GM23338 (cell line): ENCODE data around the gene CELF2. TPM values are rescaled to one million over a fixed set of nuclear protein-coding genes. Genes with fewer than 3 reads are reported as not detected.

ENCODE experiments used
- ATAC-seq: fragments of 200-7000 bp; cut with Tn5 transposase; 3 replicates; pipeline ENCODE4 v1.9.1; 2020
- DNase-seq: peaks from one replicate; pipeline ENCODE4 v3.0.0-alpha.2; 2015; ENCODE audit warnings: low spot score
- H2AFZ ChIP-seq: fragments of 200-600 bp; sonication (generic); 2 replicates; pipeline ENCODE4 v1.8.0; 2016; ENCODE audit warnings: antibody characterized with exemption, mild to moderate bottlenecking, moderate library complexity
- H3F3A ChIP-seq: fragments of 200-600 bp; sonication (generic); replicated peaks from 2 replicates; pipeline ENCODE4 v1.8.0; 2017; ENCODE audit warnings: antibody characterized with exemption, mixed run types, low read depth
- H3K27ac ChIP-seq: fragments of 200-600 bp; sonication (generic); 2 replicates; pipeline ENCODE4 v1.6.1; 2016; ENCODE audit warnings: low read depth
- H3K27me3 ChIP-seq: fragments of 200-600 bp; sonication (generic); 2 replicates; pipeline ENCODE4 v1.8.0; 2016; ENCODE audit warnings: mild to moderate bottlenecking, mixed run types, moderate library complexity; ENCODE audit not compliant: insufficient read depth
- H3K36me3 ChIP-seq: fragments of 200-600 bp; sonication (generic); 2 replicates; pipeline ENCODE4 v1.8.0; 2016; ENCODE audit warnings: mild to moderate bottlenecking; ENCODE audit not compliant: insufficient read depth
- H3K4me1 ChIP-seq: fragments of 200-600 bp; sonication (generic); 2 replicates; pipeline ENCODE4 v1.8.0; 2016; ENCODE audit warnings: mild to moderate bottlenecking, moderate library complexity; ENCODE audit not compliant: insufficient read depth
- H3K4me2 ChIP-seq: fragments of 200-600 bp; sonication (generic); 2 replicates; pipeline ENCODE4 v1.7.1; 2017; ENCODE audit warnings: mixed run types
- H3K4me3 ChIP-seq: fragments of 200-600 bp; sonication (generic); 2 replicates; pipeline ENCODE4 v1.6.1; 2016; ENCODE audit warnings: mixed run types
- H3K79me2 ChIP-seq: fragments of 200-600 bp; sonication (generic); replicated peaks from 2 replicates; pipeline ENCODE4 v1.8.0; 2017; ENCODE audit warnings: mild to moderate bottlenecking; ENCODE audit not compliant: insufficient read depth
- H3K9me2 ChIP-seq: fragments of 200-600 bp; sonication (generic); 2 replicates; pipeline ENCODE4 v1.8.0; 2017; ENCODE audit not compliant: insufficient read depth
- H4K20me1 ChIP-seq: fragments of 200-600 bp; sonication (generic); replicated peaks from 2 replicates; pipeline ENCODE4 v1.8.0; 2017; ENCODE audit warnings: mild to moderate bottlenecking; ENCODE audit not compliant: insufficient read depth
- H3K27ac Mint-ChIP-seq: 2 replicates; pipeline ENCODE4 v1.8.0; 2020; ENCODE audit warnings: inconsistent platforms, mild to moderate bottlenecking, moderate library complexity, mixed read lengths
- H3K27me3 Mint-ChIP-seq: 3 replicates; pipeline ENCODE4 v1.8.0; 2022; ENCODE audit warnings: low read depth, mild to moderate bottlenecking, moderate library complexity, mixed read lengths, inconsistent platforms; ENCODE audit not compliant: insufficient read depth, poor library complexity
- H3K36me3 Mint-ChIP-seq: 3 replicates; pipeline ENCODE4 v1.8.0; 2021; ENCODE audit warnings: low read depth, mild to moderate bottlenecking, inconsistent platforms, moderate library complexity, mixed read lengths
- H3K4me1 Mint-ChIP-seq: 3 replicates; pipeline ENCODE4 v1.8.0; 2020; ENCODE audit warnings: mild to moderate bottlenecking, inconsistent platforms, mixed read lengths
- H3K4me3 Mint-ChIP-seq: 3 replicates; pipeline ENCODE4 v1.8.0; 2021; ENCODE audit warnings: moderate library complexity, mild to moderate bottlenecking, inconsistent platforms, mixed read lengths
- H3K9me3 Mint-ChIP-seq: 3 replicates; pipeline ENCODE4 v1.8.0; 2020; ENCODE audit warnings: moderate library complexity, mild to moderate bottlenecking, inconsistent platforms, mixed read lengths
- CREB1 ChIP-seq: fragments of 250-450 bp; sonication (Bioruptor Pico); IDR thresholded peaks from 2 replicates; pipeline ENCODE4 v1.5.0; 2020; ENCODE audit warnings: low read depth, mild to moderate bottlenecking, moderate library complexity
- CTCF ChIP-seq, 2 experiments: fragments of 200-600 bp in 1 of 2; sonication (generic) in 1 of 2; conservative IDR thresholded peaks; 2 replicates each; pipeline versions ENCODE4 v1.5.1 to v1.6.1; 2016 to 2017; ENCODE audit warnings: antibody characterized with exemption in 2 of 2, low read depth in 2 of 2, mild to moderate bottlenecking in 2 of 2, moderate library complexity in 1 of 2
- EZH2phosphoT487 ChIP-seq: fragments of 200-600 bp; sonication (generic); IDR thresholded peaks from one replicate; pipeline ENCODE4 v1.8.1; 2018; ENCODE audit warnings: antibody characterized with exemption; ENCODE audit not compliant: unreplicated experiment
- JUNB ChIP-seq: IDR thresholded peaks from one replicate; pipeline ENCODE4 v1.6.1; 2016; ENCODE audit warnings: antibody characterized with exemption; ENCODE audit not compliant: unreplicated experiment
- ZNF114 ChIP-seq: fragments of 250-450 bp; sonication (Bioruptor Pico); IDR thresholded peaks from 2 replicates; pipeline ENCODE4 v1.5.0; 2020; ENCODE audit warnings: mild to moderate bottlenecking, moderate library complexity
- ZNF331 ChIP-seq: fragments of 250-450 bp; sonication (Bioruptor Pico); IDR thresholded peaks from 2 replicates; pipeline ENCODE4 v1.5.0; 2020; ENCODE audit warnings: low read depth, mild to moderate bottlenecking, moderate library complexity
- polyA plus RNA-seq: library from polyadenylated mRNA; unstranded; fragments of >200 nt; fragmentation: Nextera tagmentation; extraction: Ambion mirVana; gene quantifications from 2 replicates; pipeline ENCODE4 v1.2.1, GENCODE V29; 2016
- total RNA-seq: library from RNA; depleted of rRNA; stranded (reverse); fragments of >200 nt; shearing (Covaris generic); gene quantifications from 2 replicates; pipeline ENCODE4 v1.2.3, GENCODE V29; 2014
- TF ChIP-seq, protein P1 (sequence below): fragments of 250-450 bp; sonication (Bioruptor Pico); IDR thresholded peaks from 2 replicates; pipeline ENCODE4 v1.5.0; 2020; ENCODE audit warnings: mild to moderate bottlenecking, moderate library complexity
- TF ChIP-seq, protein P2 (sequence below): IDR thresholded peaks from 2 replicates; pipeline ENCODE4 v1.6.1; 2016; ENCODE audit warnings: antibody characterized with exemption

CELF2 gene
- total and polyA plus RNA-seq, 2 experiments from 2014 or later: 18.1 to 22.5 TPM

GRCh38 chr10:11023009-11023953 lies 5.6 kb downstream of the CELF2 start:
- Mint-ChIP-seq H3K9me3 (no peaks in the 10 kb centered on the region), H3K27me3 (peaks cover 8% of the 10 kb centered on the region), H3K36me3 (no peaks in the 10 kb centered on the region), H3K27ac (no peak overlapping the region), H3K4me3 (no peak overlapping the region), H3K4me1 (peaks cover 34% of the 10 kb centered on the region)
- DNase-seq: no peak
- TF ChIP-seq ZNF331: no peak
- TF ChIP-seq, protein P1, sequence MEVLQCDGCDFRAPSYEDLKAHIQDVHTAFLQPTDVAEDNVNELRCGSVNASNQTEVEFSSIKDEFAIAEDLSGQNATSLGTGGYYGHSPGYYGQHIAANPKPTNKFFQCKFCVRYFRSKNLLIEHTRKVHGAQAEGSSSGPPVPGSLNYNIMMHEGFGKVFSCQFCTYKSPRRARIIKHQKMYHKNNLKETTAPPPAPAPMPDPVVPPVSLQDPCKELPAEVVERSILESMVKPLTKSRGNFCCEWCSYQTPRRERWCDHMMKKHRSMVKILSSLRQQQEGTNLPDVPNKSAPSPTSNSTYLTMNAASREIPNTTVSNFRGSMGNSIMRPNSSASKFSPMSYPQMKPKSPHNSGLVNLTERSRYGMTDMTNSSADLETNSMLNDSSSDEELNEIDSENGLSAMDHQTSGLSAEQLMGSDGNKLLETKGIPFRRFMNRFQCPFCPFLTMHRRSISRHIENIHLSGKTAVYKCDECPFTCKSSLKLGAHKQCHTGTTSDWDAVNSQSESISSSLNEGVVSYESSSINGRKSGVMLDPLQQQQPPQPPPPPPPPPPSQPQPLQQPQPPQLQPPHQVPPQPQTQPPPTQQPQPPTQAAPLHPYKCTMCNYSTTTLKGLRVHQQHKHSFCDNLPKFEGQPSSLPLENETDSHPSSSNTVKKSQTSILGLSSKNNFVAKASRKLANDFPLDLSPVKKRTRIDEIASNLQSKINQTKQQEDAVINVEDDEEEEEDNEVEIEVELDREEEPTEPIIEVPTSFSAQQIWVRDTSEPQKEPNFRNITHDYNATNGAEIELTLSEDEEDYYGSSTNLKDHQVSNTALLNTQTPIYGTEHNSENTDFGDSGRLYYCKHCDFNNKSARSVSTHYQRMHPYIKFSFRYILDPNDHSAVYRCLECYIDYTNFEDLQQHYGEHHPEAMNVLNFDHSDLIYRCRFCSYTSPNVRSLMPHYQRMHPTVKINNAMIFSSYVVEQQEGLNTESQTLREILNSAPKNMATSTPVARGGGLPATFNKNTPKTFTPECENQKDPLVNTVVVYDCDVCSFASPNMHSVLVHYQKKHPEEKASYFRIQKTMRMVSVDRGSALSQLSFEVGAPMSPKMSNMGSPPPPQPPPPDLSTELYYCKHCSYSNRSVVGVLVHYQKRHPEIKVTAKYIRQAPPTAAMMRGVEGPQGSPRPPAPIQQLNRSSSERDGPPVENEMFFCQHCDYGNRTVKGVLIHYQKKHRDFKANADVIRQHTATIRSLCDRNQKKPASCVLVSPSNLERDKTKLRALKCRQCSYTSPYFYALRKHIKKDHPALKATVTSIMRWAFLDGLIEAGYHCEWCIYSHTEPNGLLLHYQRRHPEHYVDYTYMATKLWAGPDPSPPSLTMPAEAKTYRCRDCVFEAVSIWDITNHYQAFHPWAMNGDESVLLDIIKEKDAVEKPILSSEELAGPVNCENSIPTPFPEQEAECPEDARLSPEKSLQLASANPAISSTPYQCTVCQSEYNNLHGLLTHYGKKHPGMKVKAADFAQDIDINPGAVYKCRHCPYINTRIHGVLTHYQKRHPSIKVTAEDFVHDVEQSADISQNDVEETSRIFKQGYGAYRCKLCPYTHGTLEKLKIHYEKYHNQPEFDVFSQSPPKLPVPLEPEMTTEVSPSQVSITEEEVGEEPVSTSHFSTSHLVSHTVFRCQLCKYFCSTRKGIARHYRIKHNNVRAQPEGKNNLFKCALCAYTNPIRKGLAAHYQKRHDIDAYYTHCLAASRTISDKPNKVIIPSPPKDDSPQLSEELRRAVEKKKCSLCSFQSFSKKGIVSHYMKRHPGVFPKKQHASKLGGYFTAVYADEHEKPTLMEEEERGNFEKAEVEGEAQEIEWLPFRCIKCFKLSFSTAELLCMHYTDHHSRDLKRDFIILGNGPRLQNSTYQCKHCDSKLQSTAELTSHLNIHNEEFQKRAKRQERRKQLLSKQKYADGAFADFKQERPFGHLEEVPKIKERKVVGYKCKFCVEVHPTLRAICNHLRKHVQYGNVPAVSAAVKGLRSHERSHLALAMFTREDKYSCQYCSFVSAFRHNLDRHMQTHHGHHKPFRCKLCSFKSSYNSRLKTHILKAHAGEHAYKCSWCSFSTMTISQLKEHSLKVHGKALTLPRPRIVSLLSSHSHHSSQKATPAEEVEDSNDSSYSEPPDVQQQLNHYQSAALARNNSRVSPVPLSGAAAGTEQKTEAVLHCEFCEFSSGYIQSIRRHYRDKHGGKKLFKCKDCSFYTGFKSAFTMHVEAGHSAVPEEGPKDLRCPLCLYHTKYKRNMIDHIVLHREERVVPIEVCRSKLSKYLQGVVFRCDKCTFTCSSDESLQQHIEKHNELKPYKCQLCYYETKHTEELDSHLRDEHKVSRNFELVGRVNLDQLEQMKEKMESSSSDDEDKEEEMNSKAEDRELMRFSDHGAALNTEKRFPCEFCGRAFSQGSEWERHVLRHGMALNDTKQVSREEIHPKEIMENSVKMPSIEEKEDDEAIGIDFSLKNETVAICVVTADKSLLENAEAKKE (CRISPR knock-in tag): no peak
- no peak for TF ChIP-seq ZNF114
- TF ChIP-seq JUNB: no peak
- no peak for TF ChIP-seq EZH2phosphoT487
- TF ChIP-seq CREB1 (CRISPR knock-in tag): no peak
- TF ChIP-seq CTCF (conservative IDR thresholded peaks at IDR 0.05; ENCODE audit: low read depth in 2 of 2): no peak
- TF ChIP-seq, protein P2, sequence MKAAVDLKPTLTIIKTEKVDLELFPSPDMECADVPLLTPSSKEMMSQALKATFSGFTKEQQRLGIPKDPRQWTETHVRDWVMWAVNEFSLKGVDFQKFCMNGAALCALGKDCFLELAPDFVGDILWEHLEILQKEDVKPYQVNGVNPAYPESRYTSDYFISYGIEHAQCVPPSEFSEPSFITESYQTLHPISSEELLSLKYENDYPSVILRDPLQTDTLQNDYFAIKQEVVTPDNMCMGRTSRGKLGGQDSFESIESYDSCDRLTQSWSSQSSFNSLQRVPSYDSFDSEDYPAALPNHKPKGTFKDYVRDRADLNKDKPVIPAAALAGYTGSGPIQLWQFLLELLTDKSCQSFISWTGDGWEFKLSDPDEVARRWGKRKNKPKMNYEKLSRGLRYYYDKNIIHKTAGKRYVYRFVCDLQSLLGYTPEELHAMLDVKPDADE: no peak
- Histone ChIP-seq H4K20me1 (no peaks in the 10 kb centered on the region), H3K27me3 (peaks cover 18% of the 10 kb centered on the region), H3K9me2 (no peaks in the 10 kb centered on the region), H3K4me1 (peaks cover 21% of the 10 kb centered on the region; the same call in 1 of the 2 replicates), H3F3A (no peaks in the 10 kb centered on the region), H3K27ac (no peak overlapping the region), H3K79me2 (peaks cover 18% of the 10 kb centered on the region), H3K4me2 (no peak overlapping the region), H3K36me3 (no peaks in the 10 kb centered on the region), H3K4me3 (no peak overlapping the region), H2AFZ (no peak overlapping the region)
- ATAC-seq: no peak
